ENCODE data around the gene CCL7. TPM values are rescaled to one million over a fixed set of nuclear protein-coding genes. Genes with fewer than 3 reads are reported as not detected.

The CCL7 gene
- total RNA-seq, 1 donor from 2014 or later = not detected

DNA sequence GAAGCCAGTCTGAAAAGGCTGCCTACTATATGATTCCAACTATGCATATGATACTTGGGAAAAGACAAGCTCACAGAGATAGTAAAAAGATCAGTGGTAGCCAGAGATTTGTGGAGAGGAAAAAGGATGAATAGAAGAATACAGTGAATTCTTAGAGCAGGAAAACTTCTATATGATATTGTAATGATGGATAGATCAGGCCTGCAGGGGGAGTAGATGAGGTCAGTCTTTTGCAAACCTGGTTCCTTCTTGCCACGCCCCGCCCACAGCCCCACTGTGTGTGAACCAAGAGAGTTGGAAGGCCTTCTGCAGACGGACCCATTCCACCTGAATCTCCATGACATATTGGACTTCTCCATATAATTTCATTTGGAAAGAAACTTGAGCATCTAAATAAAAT lies 48.5 kb downstream of the CCL7 start:
- no peak for FAIRE-seq
- Histone ChIP-seq H3K4me3 (ENCODE audit: low read depth, low read length) (no peak overlapping the region), H3K36me3 (ENCODE audit: control insufficient read depth, insufficient read depth, low read length) (no peaks in the 10 kb centered on the region), H3K27me3 (ENCODE audit: control insufficient read depth, insufficient read depth, low read length) (no peaks in the 10 kb centered on the region)
- no peak for TF ChIP-seq CTCF (IDR thresholded peaks at IDR 0.05; ENCODE audit: insufficient read depth, low read length, severe bottlenecking)
- DNase-seq (ENCODE audit: low read depth) = no peak

- no peak for TF ChIP-seq CTCF (IDR thresholded peaks at IDR 0.05; ENCODE audit: insufficient read depth, low read length, severe bottlenecking)
- no peak for FAIRE-seq
These were observed 49.0 kb downstream of the CCL7 start, which contains the start of gene CCL8 for GRCh38 chr17:34319039-34319483. CCL8 (plus strand) TSS chr17:34319435; CDS start chr17:34319502, 67 bp downstream.

More at GRCh38 chr17:34319039-34319483, 49.0 kb downstream of the CCL7 start, which contains the start of gene CCL8:
- Histone ChIP-seq H3K4me3 (ENCODE audit: low read depth, low read length) (no peak within 1 kb of the TSS), H3K27me3 (ENCODE audit: control insufficient read depth, insufficient read depth, low read length) (no peaks in the 10 kb centered on the region), H3K36me3 (ENCODE audit: control insufficient read depth, insufficient read depth, low read length) (no peaks in the 10 kb centered on the region)
- no peak for DNase-seq (ENCODE audit: low read depth)

Other genes starting within 250 kb of the CCL7 start
- gene CCL2, start 14.9 kb upstream of the CCL7 start, total RNA-seq = not detected in 2 replicates
- not detected in 2 replicates for gene CCL11, start 15.5 kb downstream of the CCL7 start, total RNA-seq
- gene CCL8, start 49.2 kb downstream of the CCL7 start, total RNA-seq = not detected in 2 replicates
- gene CCL13, start 86.3 kb downstream of the CCL7 start, total RNA-seq = not detected in 2 replicates
- not detected in 2 replicates for gene CCL1, start 93.0 kb downstream of the CCL7 start, total RNA-seq